Panc1 (cell line): ENCODE data around the gene TMEM121B.

ENCODE experiments used
- CTCF ChIP-seq: fragments of 450-650 bp; IDR thresholded peaks from 2 replicates; pipeline ENCODE4 v1.5.1; 2017; ENCODE audit warnings: mild to moderate bottlenecking
- POLR2AphosphoS5 ChIP-seq: IDR thresholded peaks from 2 replicates; pipeline ENCODE4 v1.6.1; 2012; ENCODE audit warnings: mild to moderate bottlenecking, low read depth, low read length, moderate library complexity
- REST ChIP-seq, 2 experiments: IDR thresholded peaks; 2 replicates each; pipeline ENCODE4 v1.6.1; 2011 to 2012; ENCODE audit warnings: low read depth in 2 of 2, control low read depth in 1 of 2, low read length in 1 of 2, mild to moderate bottlenecking in 1 of 2, moderate library complexity in 1 of 2; ENCODE audit not compliant: insufficient read depth in 1 of 2

- TF ChIP-seq REST (IDR thresholded peaks at IDR 0.05; ENCODE audit: insufficient read depth in 1 of 2, low read depth in 2 of 2, low read length in 1 of 2) (no peak), CTCF (no peak), POLR2AphosphoS5 (no peak)
Observed at GRCh38 chr22:17097062-17097461, 24.1 kb downstream of the TMEM121B start.
